GM23248 (cell line): ENCODE results near the gene CHDH.

ENCODE experiments used
- EZH2 ChIP-seq: fragments of 200-600 bp; sonication (generic); IDR thresholded peaks from 2 replicates; pipeline ENCODE4 v1.6.1; 2018; ENCODE audit warnings: antibody characterized with exemption, mild to moderate bottlenecking; ENCODE audit not compliant: insufficient read depth, poor library complexity, severe bottlenecking
- EZH2phosphoT487 ChIP-seq: fragments of 200-600 bp; sonication (generic); IDR thresholded peaks from 2 replicates; pipeline ENCODE4 v1.6.1; 2018; ENCODE audit warnings: antibody characterized with exemption, moderate library complexity, mild to moderate bottlenecking, low read depth; ENCODE audit not compliant: insufficient read depth

DNA sequence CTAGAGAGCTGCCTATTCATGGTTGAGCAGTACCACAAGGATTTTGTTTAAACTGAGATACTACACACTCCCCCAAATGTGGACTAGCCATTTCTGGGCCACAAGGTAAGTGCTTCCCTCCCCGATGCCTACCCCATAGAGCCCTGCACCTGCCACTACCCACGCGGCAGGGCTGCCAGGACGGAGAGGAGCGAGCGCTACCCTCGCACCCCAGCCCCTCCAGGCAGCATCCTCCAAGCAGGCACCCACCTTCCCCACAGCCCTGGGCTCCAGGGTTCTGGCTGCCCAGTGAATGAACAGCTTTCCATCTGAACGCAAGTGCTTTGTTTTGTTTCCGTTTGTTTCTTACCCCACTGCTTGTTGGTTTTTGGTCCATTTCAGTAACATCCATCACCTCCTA, 59.2 kb downstream of the CHDH start:
- no peak for TF ChIP-seq EZH2phosphoT487
- TF ChIP-seq EZH2: no peak
